ENCODE data around the gene DGKQ. TPM values are rescaled to one million over a fixed set of nuclear protein-coding genes. Genes with fewer than 3 reads are reported as not detected.

Gene DGKQ
- total RNA-seq, 2 experiments from 2014 or later = 17.6 to 19.2 TPM

GRCh38 chr4:963276-964225 is 9.8 kb downstream of the DGKQ start:
- DNase-seq (peak in 2 of 14 experiments; percentile 4 to 22), ATAC-seq (ENCODE audit: poor library complexity) (no peak)
- no peaks in the 10 kb centered on the region for H3K27me3 Mint-ChIP-seq
- H3K9me3 ChIP-seq (ENCODE audit: control insufficient read depth in 1 of 2, insufficient read depth in 1 of 2, low read length in 2 of 2) = peaks cover 0 to 4% of the 10 kb centered on the region in 2 experiments
- H3K27ac Mint-ChIP-seq = no peak overlapping the region
- H3K36me3 Mint-ChIP-seq (ENCODE audit: low read depth) = peaks cover 23% of the 10 kb centered on the region
- H3K27ac ChIP-seq (ENCODE audit: low read depth in 1 of 2, low read length in 2 of 2) = no peak overlapping the region
- peaks cover 0 to 2% of the 10 kb centered on the region in 2 experiments for H3K27me3 ChIP-seq (ENCODE audit: control insufficient read depth in 1 of 2, insufficient read depth in 2 of 2, low read length in 2 of 2)
- ChIA-PET POLR2A (no interaction called here), CTCF (no interaction called here)
- no peaks in the 10 kb centered on the region for H3K4me1 Mint-ChIP-seq (ENCODE audit: low read depth)
- no peak overlapping the region for H3K4me3 Mint-ChIP-seq
- H3K4me1 ChIP-seq (ENCODE audit: insufficient read depth, low read length) = peaks cover 7% of the 10 kb centered on the region
- no peak overlapping the region for H3K4me3 ChIP-seq (ENCODE audit: low read length)
- H3K36me3 ChIP-seq (ENCODE audit: insufficient read depth, low read length) = peaks cover 13% of the 10 kb centered on the region
- H3K9me3 Mint-ChIP-seq = no peaks in the 10 kb centered on the region
- intact Hi-C loops (cut with DNase I, micrococcal nuclease) = no loop called here
- TF ChIP-seq, protein P1, sequence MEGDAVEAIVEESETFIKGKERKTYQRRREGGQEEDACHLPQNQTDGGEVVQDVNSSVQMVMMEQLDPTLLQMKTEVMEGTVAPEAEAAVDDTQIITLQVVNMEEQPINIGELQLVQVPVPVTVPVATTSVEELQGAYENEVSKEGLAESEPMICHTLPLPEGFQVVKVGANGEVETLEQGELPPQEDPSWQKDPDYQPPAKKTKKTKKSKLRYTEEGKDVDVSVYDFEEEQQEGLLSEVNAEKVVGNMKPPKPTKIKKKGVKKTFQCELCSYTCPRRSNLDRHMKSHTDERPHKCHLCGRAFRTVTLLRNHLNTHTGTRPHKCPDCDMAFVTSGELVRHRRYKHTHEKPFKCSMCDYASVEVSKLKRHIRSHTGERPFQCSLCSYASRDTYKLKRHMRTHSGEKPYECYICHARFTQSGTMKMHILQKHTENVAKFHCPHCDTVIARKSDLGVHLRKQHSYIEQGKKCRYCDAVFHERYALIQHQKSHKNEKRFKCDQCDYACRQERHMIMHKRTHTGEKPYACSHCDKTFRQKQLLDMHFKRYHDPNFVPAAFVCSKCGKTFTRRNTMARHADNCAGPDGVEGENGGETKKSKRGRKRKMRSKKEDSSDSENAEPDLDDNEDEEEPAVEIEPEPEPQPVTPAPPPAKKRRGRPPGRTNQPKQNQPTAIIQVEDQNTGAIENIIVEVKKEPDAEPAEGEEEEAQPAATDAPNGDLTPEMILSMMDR (IDR thresholded peaks at IDR 0.05) = no peak

DNA sequence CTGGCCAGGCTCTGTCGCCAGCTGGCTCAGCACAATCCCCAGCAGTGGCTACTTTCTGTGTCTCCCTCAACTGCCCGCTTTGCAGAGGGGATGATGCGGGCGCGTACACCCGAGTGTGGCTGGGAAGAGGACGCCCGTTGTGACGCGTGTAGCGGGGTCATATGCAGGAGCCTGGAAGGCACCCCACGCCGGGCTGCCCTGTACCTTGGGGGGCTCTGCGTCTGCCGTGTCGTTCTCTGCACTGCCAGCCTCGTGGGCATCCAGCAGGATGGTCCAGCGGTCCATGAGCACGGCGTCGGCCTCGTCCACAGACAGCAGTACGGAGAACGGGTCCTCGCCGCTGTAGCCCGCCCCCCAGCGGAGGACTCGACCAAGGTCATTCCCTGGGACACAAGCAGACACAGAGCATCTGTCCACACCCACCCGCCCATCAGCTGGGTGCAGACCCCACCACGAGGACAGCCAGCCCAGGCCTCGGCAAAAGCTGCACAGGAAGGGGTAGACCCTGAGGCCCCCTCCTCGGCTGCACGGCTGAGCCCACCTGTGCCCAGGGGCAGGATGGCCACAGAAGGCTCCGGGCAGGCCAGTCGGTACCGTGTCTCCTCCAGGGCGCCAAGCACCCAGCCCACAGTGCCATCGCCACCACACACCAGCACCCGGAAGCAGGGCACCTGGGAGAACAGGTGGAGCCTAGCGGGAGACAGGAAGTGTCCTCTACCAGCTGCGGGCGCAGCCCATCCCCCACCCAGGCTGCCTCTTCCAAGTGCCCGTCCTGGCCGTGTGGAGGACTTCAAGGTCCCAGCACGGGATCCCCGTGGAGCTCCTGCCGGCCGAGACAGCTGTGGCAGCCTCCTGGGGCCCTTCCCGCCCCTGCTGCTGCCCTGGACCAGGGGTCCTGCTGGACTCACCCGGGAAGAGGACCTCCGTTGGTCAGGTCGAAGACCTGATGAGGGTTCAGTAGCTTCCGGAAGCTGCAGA is 10.8 kb downstream of the DGKQ start:
- peaks cover 0 to 5% of the 10 kb centered on the region in 2 experiments for H3K9me3 ChIP-seq (ENCODE audit: control insufficient read depth in 1 of 2, insufficient read depth in 1 of 2, low read length in 2 of 2)
- Mint-ChIP-seq H3K27ac (no peak overlapping the region), H3K36me3 (ENCODE audit: low read depth) (peaks cover 25% of the 10 kb centered on the region), H3K9me3 (no peaks in the 10 kb centered on the region), H3K4me1 (ENCODE audit: low read depth) (no peaks in the 10 kb centered on the region), H3K4me3 (no peak overlapping the region), H3K27me3 (no peaks in the 10 kb centered on the region)
- H3K27ac ChIP-seq (ENCODE audit: low read depth in 1 of 2, low read length in 2 of 2) = no peak overlapping the region
- no peaks in the 10 kb centered on the region for H3K4me1 ChIP-seq (ENCODE audit: insufficient read depth, low read length)
- no peak for ATAC-seq (ENCODE audit: poor library complexity)
- TF ChIP-seq, protein P1 (IDR thresholded peaks at IDR 0.05) = no peak
- H3K36me3 ChIP-seq (ENCODE audit: insufficient read depth, low read length) = peaks cover 13% of the 10 kb centered on the region
- POLR2A ChIA-PET = no interaction called here
- intact Hi-C loops (cut with DNase I, micrococcal nuclease) = no loop called here
- CTCF ChIA-PET = no interaction called here
- DNase-seq = peak in 1 of 14 experiments; percentile 23
- no peak overlapping the region for H3K4me3 ChIP-seq (ENCODE audit: low read length)
- H3K27me3 ChIP-seq (ENCODE audit: control insufficient read depth in 1 of 2, insufficient read depth in 2 of 2, low read length in 2 of 2) = no peaks in the 10 kb centered on the region

GRCh38 chr4:961351-962230 is 11.8 kb downstream of the DGKQ start:
- Histone ChIP-seq H3K36me3 (ENCODE audit: insufficient read depth, low read length) (peaks cover 13% of the 10 kb centered on the region), H3K4me1 (ENCODE audit: insufficient read depth, low read length) (no peaks in the 10 kb centered on the region), H3K9me3 (ENCODE audit: control insufficient read depth in 1 of 2, insufficient read depth in 1 of 2, low read length in 2 of 2) (peaks cover 0 to 6% of the 10 kb centered on the region in 2 experiments), H3K4me3 (ENCODE audit: low read length) (no peak overlapping the region), H3K27ac (ENCODE audit: low read depth in 1 of 2, low read length in 2 of 2) (no peak overlapping the region), H3K27me3 (ENCODE audit: control insufficient read depth in 1 of 2, insufficient read depth in 2 of 2, low read length in 2 of 2) (no peaks in the 10 kb centered on the region)
- no peaks in the 10 kb centered on the region for H3K4me1 Mint-ChIP-seq (ENCODE audit: low read depth)
- POLR2A ChIA-PET = no interaction called here
- H3K4me3 Mint-ChIP-seq = no peak overlapping the region
- no peaks in the 10 kb centered on the region for H3K27me3 Mint-ChIP-seq
- H3K36me3 Mint-ChIP-seq (ENCODE audit: low read depth) = peaks cover 25% of the 10 kb centered on the region
- DNase-seq (peak in 1 of 14 experiments; percentile 17), ATAC-seq (ENCODE audit: poor library complexity) (no peak)
- no peak overlapping the region for H3K27ac Mint-ChIP-seq
- intact Hi-C loops (cut with DNase I, micrococcal nuclease) = no loop called here
- no peaks in the 10 kb centered on the region for H3K9me3 Mint-ChIP-seq
- TF ChIP-seq, protein P1 (IDR thresholded peaks at IDR 0.05) = no peak
- CTCF ChIA-PET = no interaction called here
